ENCODE measurements around the gene PHACTR4. TPM values are rescaled to one million over a fixed set of nuclear protein-coding genes. Genes with fewer than 3 reads are reported as not detected.
"Not testable (repeated sequence)": the region's sequence is repeated elsewhere in the genome, so short reads cannot be mapped to it uniquely, and the experiment has no call there.

PHACTR4 gene
- polyA plus RNA-seq, 3 donors = 9.1 to 20.6 (median 12.4) TPM

GRCh38 chr1:28365864-28366263, 3.7 kb upstream of the PHACTR4 start:
- H3K27ac ChIP-seq (ENCODE audit: low read depth, low read length) = no peak overlapping the region
- WGBS, 3 donors = 62 to 87% (median 83%) methylated on average over 7 of the region's 7 CpGs

GRCh38 chr1:28368608-28369007, 932 bp upstream of the PHACTR4 start:
- H3K27ac ChIP-seq (ENCODE audit: low read depth, low read length) = not testable (repeated sequence)

GRCh38 chr1:28370239-28371009, 884 bp downstream of the PHACTR4 start:
- H3K27ac ChIP-seq (ENCODE audit: low read depth, low read length) = no peak overlapping the region
- WGBS, 3 donors = 31 to 32% (median 31%) methylated on average over 32 of the region's 32 CpGs

More at GRCh38 chr1:28368608-28369007, 932 bp upstream of the PHACTR4 start:
- WGBS, 3 donors = 95 to 97% (median 97%) methylated on average over 15 of the region's 15 CpGs

- H3K27ac ChIP-seq (ENCODE audit: low read depth, low read length) = no peak overlapping the region
- WGBS, 3 donors = 76 to 89% (median 88%) methylated on average over 5 of the region's 5 CpGs
Observed at GRCh38 chr1:28371010-28371377, 1.5 kb downstream of the PHACTR4 start.

- WGBS, 3 donors = 85 to 93% (median 92%) methylated on average over 7 of the region's 7 CpGs
- H3K27ac ChIP-seq (ENCODE audit: low read depth, low read length) = not testable (repeated sequence)
Observed at GRCh38 chr1:28373450-28373849, 3.9 kb downstream of the PHACTR4 start.

GRCh38 chr1:28374297-28374696, 4.8 kb downstream of the PHACTR4 start:
- 64 to 95% (median 88%) methylated on average over 2 of the region's 2 CpGs for WGBS, 3 donors
- no peak overlapping the region for H3K27ac ChIP-seq (ENCODE audit: low read depth, low read length)

GRCh38 chr1:28375598-28375997, 6.1 kb downstream of the PHACTR4 start:
- WGBS, 3 donors = 92 to 94% (median 93%) methylated on average over 11 of the region's 11 CpGs
- H3K27ac ChIP-seq (ENCODE audit: low read depth, low read length) = not testable (repeated sequence)

GRCh38 chr1:28376195-28376594, 6.7 kb downstream of the PHACTR4 start:
- not testable (repeated sequence) for H3K27ac ChIP-seq (ENCODE audit: low read depth, low read length)
- 94 to 100% (median 97%) methylated on average over 2 of the region's 2 CpGs for WGBS, 3 donors

GRCh38 chr1:28378906-28379305, 9.4 kb downstream of the PHACTR4 start:
- H3K27ac ChIP-seq (ENCODE audit: low read depth, low read length) = no peak overlapping the region
- WGBS, 3 donors = 93 to 99% (median 97%) methylated on average over 5 of the region's 5 CpGs

GRCh38 chr1:28380394-28380793, 10.9 kb downstream of the PHACTR4 start:
- 46 to 88% (median 80%) methylated on average over 1 of the region's 1 CpG for WGBS, 3 donors
- no peak overlapping the region for H3K27ac ChIP-seq (ENCODE audit: low read depth, low read length)

- not testable (repeated sequence) for H3K27ac ChIP-seq (ENCODE audit: low read depth, low read length)
- 94 to 97% (median 96%) methylated on average over 4 of the region's 4 CpGs for WGBS, 3 donors
Observed at GRCh38 chr1:28383785-28384184, 14.2 kb downstream of the PHACTR4 start.

GRCh38 chr1:28392027-28392652, 22.6 kb downstream of the PHACTR4 start:
- WGBS, 3 donors = 54 to 86% (median 54%) methylated on average over 6 of the region's 6 CpGs
- H3K27ac ChIP-seq (ENCODE audit: low read depth, low read length) = no peak overlapping the region

GRCh38 chr1:28394136-28394535, 24.6 kb downstream of the PHACTR4 start:
- WGBS, 3 donors = 19 to 53% (median 25%) methylated on average over 1 of the region's 1 CpG
- no peak overlapping the region for H3K27ac ChIP-seq (ENCODE audit: low read depth, low read length)

- 34 to 58% (median 48%) methylated on average over 4 of the region's 4 CpGs for WGBS, 3 donors
Observed at GRCh38 chr1:28395181-28395580, 25.6 kb downstream of the PHACTR4 start.

GRCh38 chr1:28401760-28402159, 32.2 kb downstream of the PHACTR4 start:
- no peak overlapping the region for H3K27ac ChIP-seq (ENCODE audit: low read depth, low read length)
- 90 to 95% (median 92%) methylated on average over 1 of the region's 1 CpG for WGBS, 3 donors

More at GRCh38 chr1:28395181-28395580, 25.6 kb downstream of the PHACTR4 start:
- H3K27ac ChIP-seq (ENCODE audit: low read depth, low read length) = no peak overlapping the region

GRCh38 chr1:28409090-28409489, 39.5 kb downstream of the PHACTR4 start:
- no peak overlapping the region for H3K27ac ChIP-seq (ENCODE audit: low read depth, low read length)
- WGBS, 3 donors = 91 to 94% (median 94%) methylated on average over 1 of the region's 1 CpG

GRCh38 chr1:28411656-28412055, 42.1 kb downstream of the PHACTR4 start:
- WGBS, 3 donors = 81 to 93% (median 92%) methylated on average over 5 of the region's 5 CpGs
- no peak overlapping the region for H3K27ac ChIP-seq (ENCODE audit: low read depth, low read length)

GRCh38 chr1:28412731-28413130, 43.2 kb downstream of the PHACTR4 start:
- WGBS, 3 donors = 72 to 93% (median 89%) methylated on average over 3 of the region's 3 CpGs

GRCh38 chr1:28416509-28417194, 47.1 kb downstream of the PHACTR4 start:
- H3K27ac ChIP-seq (ENCODE audit: low read depth, low read length) = no peak overlapping the region
- 42 to 70% (median 63%) methylated on average over 2 of the region's 2 CpGs for WGBS, 3 donors

More at GRCh38 chr1:28412731-28413130, 43.2 kb downstream of the PHACTR4 start:
- no peak overlapping the region for H3K27ac ChIP-seq (ENCODE audit: low read depth, low read length)

Measured in adipose tissue (tissue), 3 donors.